NCI-H187 treated with DMSO at 0.1 percent for 48 hours (cell line): Measurements from ENCODE around the gene MAPT.

Experiments used
- DNase-seq: peaks from one replicate; lab custom pipeline; 2025; lab: John Stamatoyannopoulos, UW

The MAPT gene

DNA sequence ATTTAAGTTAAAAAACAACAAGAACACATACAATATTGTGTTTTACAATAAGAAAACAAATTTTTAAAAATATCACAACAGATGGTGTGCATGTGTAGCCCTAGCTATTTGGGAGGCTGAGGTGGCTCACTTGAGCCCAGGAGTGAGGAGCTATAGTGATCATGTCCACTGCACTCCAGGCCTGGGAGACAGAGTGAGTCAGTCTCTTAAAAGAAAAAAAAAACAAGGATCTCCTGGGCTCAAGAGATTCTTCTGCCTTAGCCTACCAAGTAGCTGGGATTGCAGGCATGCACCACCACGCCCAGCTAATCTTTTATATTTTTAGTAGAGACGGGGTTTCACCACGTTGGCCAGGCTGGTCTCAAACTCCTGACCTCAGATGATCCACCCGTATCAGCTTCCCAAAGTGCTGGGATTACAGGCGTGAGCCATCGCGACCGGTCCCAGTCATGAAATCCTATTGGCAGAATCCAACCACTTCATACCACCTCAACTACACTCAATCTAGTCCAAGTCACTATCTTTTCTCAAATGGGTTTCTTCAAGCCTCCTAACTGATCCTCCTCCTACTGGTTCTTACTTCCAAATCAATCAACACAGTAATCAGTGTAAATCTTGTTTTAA, 159.7 kb downstream of the MAPT start:
- DNase-seq, result no peak

GRCh38 chr17:46056800-46057304, 162.5 kb downstream of the MAPT start:
- DNase-seq, result no peak

- no peak for DNase-seq
Observed at GRCh38 chr17:46057366-46057765, 163.0 kb downstream of the MAPT start.

- no peak for DNase-seq
Observed at GRCh38 chr17:46059486-46059885, 165.1 kb downstream of the MAPT start.

DNA sequence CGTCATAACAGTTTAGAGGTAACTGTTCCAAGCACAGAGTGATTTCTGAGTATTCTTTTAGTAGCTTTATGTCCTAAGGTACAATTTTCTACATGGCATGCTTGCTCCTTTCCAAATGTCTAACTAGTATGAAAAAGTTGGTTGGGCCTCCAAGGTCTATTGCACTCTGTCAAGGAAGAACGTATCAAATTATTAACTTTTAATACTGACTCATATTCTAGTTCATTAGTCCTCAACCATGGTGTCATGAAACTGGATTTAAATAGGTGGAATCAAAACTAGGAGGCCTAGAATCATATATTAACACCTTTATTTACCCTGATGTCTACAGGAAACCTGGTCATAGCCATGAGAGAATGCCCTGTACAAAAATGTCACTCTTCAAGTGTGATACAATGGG, 166.1 kb downstream of the MAPT start:
- DNase-seq, result no peak

DNA sequence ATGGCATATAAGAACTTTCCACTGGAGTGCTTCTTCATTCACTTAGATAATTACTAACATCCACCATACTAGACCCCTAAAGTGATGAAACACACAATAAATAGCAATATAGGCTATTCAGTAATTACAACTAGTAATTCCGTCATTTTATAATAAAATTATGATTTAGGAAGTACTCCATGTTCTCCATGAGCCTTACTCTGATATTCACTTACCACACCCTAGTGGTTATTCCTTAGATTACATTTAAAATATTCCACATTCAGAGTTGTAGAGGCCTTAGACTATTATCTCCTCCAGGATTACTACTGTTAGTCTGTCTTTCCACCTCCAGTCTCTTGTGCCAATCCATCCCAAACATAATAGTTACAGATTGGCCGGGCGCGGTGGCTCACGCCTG, 167.1 kb downstream of the MAPT start:
- DNase-seq, result no peak

- no peak for DNase-seq
Observed at GRCh38 chr17:46063241-46063640, 168.9 kb downstream of the MAPT start.

DNA sequence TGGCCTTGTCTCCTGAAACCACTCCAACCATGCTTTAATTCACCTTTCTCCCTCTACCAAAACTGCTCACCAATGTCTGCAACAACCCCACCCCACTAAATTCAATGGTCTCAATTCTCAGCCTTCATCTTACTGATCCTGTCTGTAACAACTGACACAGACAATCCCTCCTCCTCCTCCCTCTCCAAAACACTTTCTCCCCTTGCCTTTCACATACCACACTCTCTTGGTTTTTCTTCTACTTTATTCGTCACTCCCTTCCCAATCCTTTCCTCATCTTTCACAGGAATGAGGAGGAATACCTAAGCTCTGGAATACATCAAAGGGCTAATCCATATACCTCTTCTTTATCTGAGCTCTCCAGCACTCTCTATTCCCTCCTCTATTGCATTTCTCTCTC, 170.1 kb downstream of the MAPT start:
- DNase-seq, result no peak

DNA sequence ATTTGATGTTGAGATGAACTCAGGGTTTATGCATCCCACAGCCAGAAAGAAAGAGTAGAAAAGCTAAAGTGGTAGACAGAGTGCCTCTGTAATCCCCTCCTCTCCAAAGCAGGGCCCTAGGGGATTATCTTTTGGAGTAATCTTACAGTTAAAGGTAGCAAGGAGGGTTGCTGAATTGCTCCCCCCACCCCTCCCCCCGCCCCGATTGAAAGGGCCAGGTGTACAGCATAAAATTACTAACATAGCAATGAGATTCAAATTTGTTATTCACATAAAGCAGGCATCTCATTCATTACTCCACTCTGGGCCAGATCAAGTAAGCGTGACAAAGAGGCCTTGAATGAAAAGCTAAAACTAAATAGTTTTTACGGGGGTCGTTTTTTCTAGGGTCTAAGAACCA, 177.4 kb downstream of the MAPT start:
- DNase-seq, result peak; percentile 23

DNA sequence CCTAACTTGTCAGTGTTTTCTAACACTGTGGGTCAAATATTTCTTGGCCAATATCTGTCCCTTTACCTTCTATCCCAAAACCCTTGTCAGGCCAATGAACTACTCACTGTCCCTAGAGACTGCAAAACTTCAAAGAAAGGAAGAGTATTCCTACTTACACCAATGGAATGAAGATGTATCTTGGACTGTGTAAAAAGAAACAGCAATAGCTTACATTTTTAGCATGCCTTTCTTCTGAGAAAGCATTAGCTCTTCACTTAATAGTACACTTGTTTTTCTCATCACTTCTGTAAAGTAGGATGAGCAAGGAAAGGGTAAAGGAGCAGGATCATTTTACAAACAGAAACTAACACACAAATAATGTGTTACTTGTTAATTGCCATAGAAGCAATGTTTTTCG, 178.6 kb downstream of the MAPT start:
- no peak for DNase-seq

- no peak for DNase-seq
Observed at GRCh38 chr17:46074540-46074939, 180.2 kb downstream of the MAPT start.
